Breast epithelium (tissue), 3 donors: Measurements from ENCODE around the gene NCKAP5L.

Source experiments
- POLR2AphosphoS5 ChIP-seq, 3 donors: sonication (generic); formaldehyde crosslinking; IDR thresholded peaks; one replicate each; pipeline ENCODE4 v1.6.1; 2017; ENCODE audit warnings: antibody characterized with exemption in 3 of 3
- TF ChIP-seq, protein P1 (sequence below), 3 donors: fragments of 450-650 bp; IDR thresholded peaks; one replicate each; pipeline ENCODE4 v1.5.1; 2016 to 2017; ENCODE audit warnings: antibody characterized with exemption in 3 of 3, mild to moderate bottlenecking in 3 of 3, moderate library complexity in 3 of 3

DNA sequence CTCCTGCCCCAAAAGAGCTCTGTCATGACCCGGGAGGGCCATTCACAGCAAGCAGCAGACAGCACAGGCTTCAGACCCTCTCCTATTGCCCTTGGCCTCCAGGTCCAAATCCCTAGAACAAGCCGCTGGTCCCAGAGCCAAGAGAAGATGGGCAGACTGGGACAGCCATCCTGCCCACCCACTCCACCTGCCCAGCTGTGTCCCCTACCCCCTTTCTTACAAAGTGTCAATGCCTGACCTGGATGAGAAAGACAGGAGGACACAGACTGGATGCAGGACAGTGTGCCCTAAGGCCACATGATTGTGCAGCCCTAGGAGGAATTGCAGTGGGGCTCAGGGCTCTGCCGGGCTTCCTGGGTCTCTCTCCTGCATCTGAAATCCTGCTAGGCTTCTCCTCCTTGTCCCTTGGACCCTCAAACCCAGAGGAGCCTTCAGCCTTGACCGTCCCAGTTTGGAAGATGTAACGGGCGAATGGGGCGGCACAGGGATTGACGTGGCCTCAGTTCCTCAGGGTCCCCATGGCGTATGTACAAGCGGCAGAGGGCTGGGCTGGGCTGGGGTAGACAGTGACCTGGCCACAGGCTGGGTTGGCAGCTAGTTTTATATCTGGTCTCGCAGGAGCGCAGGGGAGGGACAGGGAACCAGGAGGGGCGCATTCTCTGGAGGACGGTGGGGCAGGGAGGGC lies 41.7 kb upstream of the NCKAP5L start:
- TF ChIP-seq, protein P1, sequence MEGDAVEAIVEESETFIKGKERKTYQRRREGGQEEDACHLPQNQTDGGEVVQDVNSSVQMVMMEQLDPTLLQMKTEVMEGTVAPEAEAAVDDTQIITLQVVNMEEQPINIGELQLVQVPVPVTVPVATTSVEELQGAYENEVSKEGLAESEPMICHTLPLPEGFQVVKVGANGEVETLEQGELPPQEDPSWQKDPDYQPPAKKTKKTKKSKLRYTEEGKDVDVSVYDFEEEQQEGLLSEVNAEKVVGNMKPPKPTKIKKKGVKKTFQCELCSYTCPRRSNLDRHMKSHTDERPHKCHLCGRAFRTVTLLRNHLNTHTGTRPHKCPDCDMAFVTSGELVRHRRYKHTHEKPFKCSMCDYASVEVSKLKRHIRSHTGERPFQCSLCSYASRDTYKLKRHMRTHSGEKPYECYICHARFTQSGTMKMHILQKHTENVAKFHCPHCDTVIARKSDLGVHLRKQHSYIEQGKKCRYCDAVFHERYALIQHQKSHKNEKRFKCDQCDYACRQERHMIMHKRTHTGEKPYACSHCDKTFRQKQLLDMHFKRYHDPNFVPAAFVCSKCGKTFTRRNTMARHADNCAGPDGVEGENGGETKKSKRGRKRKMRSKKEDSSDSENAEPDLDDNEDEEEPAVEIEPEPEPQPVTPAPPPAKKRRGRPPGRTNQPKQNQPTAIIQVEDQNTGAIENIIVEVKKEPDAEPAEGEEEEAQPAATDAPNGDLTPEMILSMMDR (IDR thresholded peaks at IDR 0.05): no peak
- no peak for TF ChIP-seq POLR2AphosphoS5 (IDR thresholded peaks at IDR 0.05)
